T-helper 1 cell treated with Interleukin-12 subunit alpha and Interleukin-12 subunit beta and Interleukin-4 antibody, amounts not matched to agents 30 μg/mL and 1 μg/mL, for 36 hours (primary cell): ENCODE measurements around the gene NR3C2.

Source experiments
- H3K27ac Mint-ChIP-seq: one replicate; pipeline ENCODE4 v1.8.0; 2021; ENCODE audit warnings: mild to moderate bottlenecking, mixed read lengths
- H3K27me3 Mint-ChIP-seq: one replicate; pipeline ENCODE4 v1.8.0; 2021; ENCODE audit warnings: low read depth, mixed read lengths
- H3K36me3 Mint-ChIP-seq: one replicate; pipeline ENCODE4 v1.8.0; 2021; ENCODE audit warnings: low read depth, mixed read lengths
- H3K4me1 Mint-ChIP-seq: one replicate; pipeline ENCODE4 v1.8.0; 2021; ENCODE audit warnings: low read depth, mixed read lengths
- H3K4me3 Mint-ChIP-seq: one replicate; pipeline ENCODE4 v1.8.0; 2021; ENCODE audit warnings: mild to moderate bottlenecking, moderate library complexity, mixed read lengths
- H3K9me3 Mint-ChIP-seq: one replicate; pipeline ENCODE4 v1.8.0; 2021; ENCODE audit warnings: mixed read lengths

The NR3C2 gene

GRCh38 chr4:148293571-148293970, 148.6 kb downstream of the NR3C2 start:
- Mint-ChIP-seq H3K27me3 (no peaks in the 10 kb centered on the region), H3K36me3 (no peaks in the 10 kb centered on the region), H3K4me3 (no peak overlapping the region), H3K27ac (no peak overlapping the region), H3K4me1 (no peaks in the 10 kb centered on the region), H3K9me3 (peaks cover under 1% of the 10 kb centered on the region)

DNA sequence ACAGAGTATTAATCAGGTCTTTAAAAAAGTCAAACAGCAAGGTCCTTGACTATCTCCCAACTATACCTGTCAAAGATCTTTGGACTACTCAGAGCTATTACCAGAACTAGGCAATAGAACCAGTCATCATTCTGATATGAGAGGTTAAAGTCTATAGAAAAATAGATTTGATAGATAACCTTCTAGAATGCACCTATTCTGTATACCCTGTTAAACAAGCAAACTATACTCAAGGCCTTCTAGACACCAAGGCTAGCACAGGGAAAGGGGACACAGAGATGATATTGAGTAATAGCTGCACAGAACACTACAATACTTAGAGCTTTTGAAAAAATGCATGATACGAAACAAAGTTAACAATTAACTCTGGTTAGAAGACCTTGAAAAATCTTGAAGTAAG, 149.5 kb downstream of the NR3C2 start:
- no peaks in the 10 kb centered on the region for H3K4me1 Mint-ChIP-seq
- no peak overlapping the region for H3K27ac Mint-ChIP-seq
- no peaks in the 10 kb centered on the region for H3K36me3 Mint-ChIP-seq

DNA sequence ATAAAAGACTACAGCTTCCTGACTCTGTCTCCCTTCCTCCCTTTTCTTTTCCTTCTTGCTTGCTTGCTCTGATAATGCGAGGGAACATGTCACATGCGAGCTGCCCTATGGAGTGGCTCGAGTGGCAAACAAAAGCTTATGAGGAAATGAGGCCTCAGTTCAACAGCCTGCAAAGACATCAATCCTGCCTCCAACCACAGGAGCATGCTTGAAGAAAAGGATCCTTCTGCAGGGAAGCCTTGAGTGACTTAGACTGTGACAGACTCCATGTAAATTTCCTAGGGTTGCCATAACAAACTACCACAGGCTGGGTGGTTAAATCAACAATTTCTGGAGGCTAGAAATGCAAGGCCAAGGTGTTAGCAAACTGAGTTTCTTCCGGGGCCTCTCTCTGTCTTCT, 152.5 kb downstream of the NR3C2 start:
- H3K9me3 Mint-ChIP-seq = no peaks in the 10 kb centered on the region
- H3K36me3 Mint-ChIP-seq = no peaks in the 10 kb centered on the region
- H3K4me1 Mint-ChIP-seq = no peaks in the 10 kb centered on the region

More for the DNA sequence above, 149.5 kb downstream of the NR3C2 start:
- Mint-ChIP-seq H3K4me3 (no peak overlapping the region), H3K27me3 (no peaks in the 10 kb centered on the region), H3K9me3 (no peaks in the 10 kb centered on the region)

DNA sequence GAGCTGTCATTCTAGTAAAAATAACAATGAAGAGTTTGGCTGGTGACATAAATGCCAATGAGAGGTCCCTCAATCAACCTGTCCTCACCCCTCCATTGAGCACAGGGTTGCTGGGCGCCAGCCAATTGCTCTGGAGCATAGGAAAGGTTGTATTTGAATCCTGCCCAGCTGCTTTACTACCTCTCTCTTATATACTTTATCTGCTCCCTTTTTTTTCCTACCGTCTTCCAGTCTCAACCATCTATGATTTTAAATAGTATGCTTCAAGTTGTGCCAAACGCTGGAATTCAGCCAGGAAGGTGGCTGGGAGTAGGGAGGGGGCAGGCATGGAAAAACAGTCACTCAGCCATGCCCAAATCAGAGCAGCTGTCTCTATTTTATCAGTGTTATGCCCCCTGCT, 153.8 kb downstream of the NR3C2 start:
- no peak overlapping the region for H3K27ac Mint-ChIP-seq
- H3K4me1 Mint-ChIP-seq = no peaks in the 10 kb centered on the region
- H3K36me3 Mint-ChIP-seq = no peaks in the 10 kb centered on the region
- H3K4me3 Mint-ChIP-seq = no peak overlapping the region
- H3K9me3 Mint-ChIP-seq = no peaks in the 10 kb centered on the region
- no peaks in the 10 kb centered on the region for H3K27me3 Mint-ChIP-seq

More for the DNA sequence above, 152.5 kb downstream of the NR3C2 start:
- Mint-ChIP-seq H3K4me3 (no peak overlapping the region), H3K27ac (no peak overlapping the region), H3K27me3 (no peaks in the 10 kb centered on the region)

GRCh38 chr4:148287111-148287510, 155.1 kb downstream of the NR3C2 start:
- no peaks in the 10 kb centered on the region for H3K36me3 Mint-ChIP-seq
- no peak overlapping the region for H3K4me3 Mint-ChIP-seq
- no peak overlapping the region for H3K27ac Mint-ChIP-seq
- H3K27me3 Mint-ChIP-seq = no peaks in the 10 kb centered on the region
- no peaks in the 10 kb centered on the region for H3K9me3 Mint-ChIP-seq
- H3K4me1 Mint-ChIP-seq = no peaks in the 10 kb centered on the region

GRCh38 chr4:148286012-148286411, 156.2 kb downstream of the NR3C2 start:
- Mint-ChIP-seq H3K27me3 (no peaks in the 10 kb centered on the region), H3K4me1 (no peaks in the 10 kb centered on the region), H3K4me3 (no peak overlapping the region)

DNA sequence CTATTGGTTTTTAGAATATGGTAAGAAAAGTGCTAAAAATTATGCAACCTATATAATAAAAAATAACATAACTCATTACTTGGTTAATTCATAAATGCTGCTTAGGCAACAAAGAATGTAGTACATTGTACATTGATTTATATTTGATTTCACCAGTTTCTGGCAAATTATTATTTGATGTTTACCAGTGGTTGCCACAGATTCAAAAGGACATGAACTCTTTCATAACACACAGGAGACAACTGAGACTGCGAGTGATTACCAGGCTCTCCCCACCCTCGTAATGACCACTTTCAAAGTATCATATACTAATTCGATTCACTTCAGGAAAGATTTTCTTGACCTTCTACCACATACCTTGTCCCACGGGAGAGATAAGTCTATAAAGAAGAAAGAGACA, 158.5 kb downstream of the NR3C2 start:
- Mint-ChIP-seq H3K27ac (no peak overlapping the region), H3K9me3 (no peaks in the 10 kb centered on the region), H3K4me3 (no peak overlapping the region), H3K27me3 (no peaks in the 10 kb centered on the region), H3K36me3 (no peaks in the 10 kb centered on the region), H3K4me1 (no peaks in the 10 kb centered on the region)

More at GRCh38 chr4:148286012-148286411, 156.2 kb downstream of the NR3C2 start:
- H3K27ac Mint-ChIP-seq = no peak overlapping the region
- no peaks in the 10 kb centered on the region for H3K36me3 Mint-ChIP-seq
- H3K9me3 Mint-ChIP-seq = no peaks in the 10 kb centered on the region

GRCh38 chr4:148278310-148278709, 163.9 kb downstream of the NR3C2 start:
- H3K36me3 Mint-ChIP-seq = no peaks in the 10 kb centered on the region
- no peaks in the 10 kb centered on the region for H3K4me1 Mint-ChIP-seq
- no peaks in the 10 kb centered on the region for H3K27me3 Mint-ChIP-seq
- no peaks in the 10 kb centered on the region for H3K9me3 Mint-ChIP-seq
- no peak overlapping the region for H3K27ac Mint-ChIP-seq
- no peak overlapping the region for H3K4me3 Mint-ChIP-seq

DNA sequence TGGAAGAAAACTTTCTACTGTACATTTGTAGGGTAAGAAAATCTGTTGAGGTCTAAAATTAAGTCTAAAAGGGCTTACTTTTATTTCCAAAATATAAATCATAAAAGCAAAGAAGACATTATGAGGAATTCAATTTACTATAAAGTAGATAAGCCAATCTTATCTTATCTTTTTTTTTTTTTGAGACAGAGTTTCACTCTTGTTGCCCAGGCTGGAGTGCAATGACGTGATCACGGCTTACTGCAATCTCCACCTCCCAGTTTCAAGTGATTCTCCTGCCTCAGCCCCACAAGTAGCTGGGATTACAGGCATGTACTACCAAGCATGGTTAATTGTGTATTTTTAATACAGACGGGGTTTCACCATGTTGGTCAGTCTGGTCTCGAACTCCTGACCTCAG, 166.9 kb downstream of the NR3C2 start:
- no peaks in the 10 kb centered on the region for H3K4me1 Mint-ChIP-seq
- H3K27ac Mint-ChIP-seq = no peak overlapping the region
- no peak overlapping the region for H3K4me3 Mint-ChIP-seq

DNA sequence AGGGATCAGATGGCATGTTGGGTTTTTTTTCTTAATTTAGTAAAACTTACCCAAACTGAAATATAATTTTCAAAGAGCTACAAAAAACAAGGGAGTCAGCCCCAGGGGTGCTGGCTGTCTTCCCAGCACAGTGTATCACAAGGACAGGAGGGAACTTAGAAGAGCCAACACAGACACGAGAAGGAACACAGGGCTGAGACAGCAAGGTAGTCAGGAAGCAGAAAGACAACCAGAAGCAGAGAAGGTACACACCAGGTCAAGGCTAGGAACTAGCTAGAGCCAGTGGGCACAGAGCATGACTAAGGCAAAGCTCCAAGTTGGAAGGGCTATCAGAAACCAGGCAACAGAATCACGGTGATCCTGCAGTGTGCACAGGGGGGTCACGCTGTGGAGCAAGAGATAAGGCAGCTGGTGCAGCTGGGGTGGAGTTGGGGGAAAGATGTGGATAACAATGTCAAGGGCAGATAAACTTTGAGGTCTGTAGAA, 168.7 kb downstream of the NR3C2 start:
- Mint-ChIP-seq H3K9me3 (no peaks in the 10 kb centered on the region), H3K36me3 (no peaks in the 10 kb centered on the region), H3K4me3 (no peak overlapping the region), H3K27ac (no peak overlapping the region), H3K4me1 (no peaks in the 10 kb centered on the region), H3K27me3 (no peaks in the 10 kb centered on the region)

More for the DNA sequence above, 166.9 kb downstream of the NR3C2 start:
- H3K36me3 Mint-ChIP-seq = no peaks in the 10 kb centered on the region
- no peaks in the 10 kb centered on the region for H3K9me3 Mint-ChIP-seq
- no peaks in the 10 kb centered on the region for H3K27me3 Mint-ChIP-seq

DNA sequence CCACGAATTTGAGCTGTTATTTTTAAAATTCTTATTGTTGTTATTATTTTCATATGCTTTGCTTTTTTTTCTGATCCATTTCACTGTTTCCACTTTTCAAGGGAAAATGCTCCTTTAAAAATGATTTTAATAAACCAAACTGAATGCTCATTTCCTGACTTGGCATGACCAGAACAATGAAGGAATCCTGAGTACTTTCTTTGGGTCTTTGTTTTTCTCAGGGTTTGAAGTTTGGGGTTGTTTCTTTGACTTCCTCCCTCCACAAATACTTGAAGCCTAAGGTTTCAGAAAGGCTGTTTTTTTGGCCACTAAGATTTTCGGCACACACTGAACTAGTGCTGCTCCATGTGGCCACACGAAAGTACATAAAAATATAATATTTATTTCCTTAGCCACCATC, 171.0 kb downstream of the NR3C2 start:
- H3K4me1 Mint-ChIP-seq = no peaks in the 10 kb centered on the region
- no peaks in the 10 kb centered on the region for H3K27me3 Mint-ChIP-seq
- H3K36me3 Mint-ChIP-seq = no peaks in the 10 kb centered on the region
- H3K9me3 Mint-ChIP-seq = no peaks in the 10 kb centered on the region
- H3K4me3 Mint-ChIP-seq = no peak overlapping the region
- no peak overlapping the region for H3K27ac Mint-ChIP-seq

- H3K27ac Mint-ChIP-seq = no peak overlapping the region
- no peaks in the 10 kb centered on the region for H3K36me3 Mint-ChIP-seq
- H3K4me1 Mint-ChIP-seq = no peaks in the 10 kb centered on the region
- no peak overlapping the region for H3K4me3 Mint-ChIP-seq
- no peaks in the 10 kb centered on the region for H3K27me3 Mint-ChIP-seq
- no peaks in the 10 kb centered on the region for H3K9me3 Mint-ChIP-seq
Measured at GRCh38 chr4:148270630-148271029, 171.6 kb downstream of the NR3C2 start.

GRCh38 chr4:148268835-148269234, 173.4 kb downstream of the NR3C2 start:
- Mint-ChIP-seq H3K27me3 (no peaks in the 10 kb centered on the region), H3K4me1 (no peaks in the 10 kb centered on the region), H3K9me3 (no peaks in the 10 kb centered on the region), H3K4me3 (no peak overlapping the region), H3K27ac (no peak overlapping the region), H3K36me3 (no peaks in the 10 kb centered on the region)

DNA sequence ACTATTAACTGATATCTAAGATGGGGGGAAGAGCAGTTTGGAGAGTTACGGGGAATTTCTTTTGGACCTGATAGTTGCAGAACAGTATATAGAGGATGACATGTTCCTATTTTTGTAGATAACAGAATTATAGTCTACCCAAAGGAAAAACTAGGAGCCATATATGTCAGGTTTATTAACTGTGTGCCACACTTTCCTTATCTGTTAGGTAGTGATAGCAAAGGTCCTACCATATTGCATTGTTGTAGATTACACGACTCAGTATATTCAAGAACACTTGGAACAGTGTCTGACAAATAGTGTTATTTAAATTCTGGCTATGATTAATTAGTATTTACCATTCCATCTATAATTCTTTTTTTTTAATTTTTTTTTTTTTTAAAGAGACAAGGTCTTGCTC, 175.3 kb downstream of the NR3C2 start:
- no peaks in the 10 kb centered on the region for H3K27me3 Mint-ChIP-seq
- no peaks in the 10 kb centered on the region for H3K9me3 Mint-ChIP-seq
- H3K4me3 Mint-ChIP-seq = no peak overlapping the region
- no peaks in the 10 kb centered on the region for H3K4me1 Mint-ChIP-seq
- no peaks in the 10 kb centered on the region for H3K36me3 Mint-ChIP-seq
- H3K27ac Mint-ChIP-seq = no peak overlapping the region

DNA sequence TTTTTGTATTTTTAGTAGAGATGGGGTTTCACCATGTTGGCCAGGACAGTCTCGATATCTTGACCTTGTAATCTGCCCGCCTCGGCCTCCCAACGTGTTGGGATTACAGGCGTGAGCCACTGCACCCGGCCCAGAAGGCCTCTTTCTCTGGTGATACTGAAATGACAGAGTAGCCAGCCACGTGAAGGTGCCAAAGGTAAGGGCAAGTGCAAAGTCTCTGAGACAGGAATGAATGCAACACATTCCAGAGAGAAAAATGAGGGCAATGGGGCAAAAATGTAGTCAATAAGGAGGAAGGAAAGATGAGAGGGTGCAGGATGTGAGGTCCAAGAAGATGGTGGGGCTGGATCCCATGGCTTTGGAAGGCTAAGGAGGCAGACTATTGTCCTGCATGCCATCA, 176.0 kb downstream of the NR3C2 start:
- Mint-ChIP-seq H3K27me3 (no peaks in the 10 kb centered on the region), H3K27ac (no peak overlapping the region), H3K36me3 (no peaks in the 10 kb centered on the region), H3K4me1 (no peaks in the 10 kb centered on the region), H3K9me3 (no peaks in the 10 kb centered on the region), H3K4me3 (no peak overlapping the region)

DNA sequence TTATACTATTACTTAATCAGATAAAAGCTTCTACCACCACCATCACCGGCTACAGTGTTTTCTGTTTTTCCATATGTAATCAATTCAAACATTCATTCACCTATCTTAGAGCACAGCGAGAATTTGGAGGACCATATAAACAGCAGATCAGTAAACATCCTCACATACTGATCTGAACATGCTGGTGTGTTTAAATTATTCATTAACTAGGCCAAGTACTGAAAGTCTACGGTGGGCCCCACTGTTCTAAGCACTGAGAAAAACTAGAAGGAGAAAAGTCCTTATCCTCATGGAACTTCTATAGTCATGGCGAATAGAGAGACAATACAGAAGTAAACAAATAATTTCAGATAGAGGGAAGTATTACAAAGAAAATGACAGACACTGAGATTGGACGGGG, 176.6 kb downstream of the NR3C2 start:
- no peaks in the 10 kb centered on the region for H3K27me3 Mint-ChIP-seq

More for the DNA sequence above, 176.6 kb downstream of the NR3C2 start:
- Mint-ChIP-seq H3K4me3 (no peak overlapping the region), H3K9me3 (no peaks in the 10 kb centered on the region), H3K36me3 (no peaks in the 10 kb centered on the region), H3K27ac (no peak overlapping the region), H3K4me1 (no peaks in the 10 kb centered on the region)
